ENCODE measurements around the gene ATXN2. TPM values are rescaled to one million over a fixed set of nuclear protein-coding genes. Genes with fewer than 3 reads are reported as not detected.

The ATXN2 gene
- total RNA-seq, 1 experiment from 2014 or later, result 72.9 TPM

Other genes with a start within 250 kb of the ATXN2 start
- gene PHETA1, start 230.2 kb downstream of the ATXN2 start, total RNA-seq (2021), result 11.4 and 13.1 TPM in 2 replicates
- 37.9 and 40.3 TPM in 2 replicates for gene SH2B3, start 193.4 kb downstream of the ATXN2 start, total RNA-seq (2021)
- gene BRAP, start 86.6 kb upstream of the ATXN2 start, total RNA-seq (2021), result 23.4 and 25.0 TPM in 2 replicates
- gene ACAD10, start 86.7 kb upstream of the ATXN2 start, total RNA-seq (2021), result 24.3 and 25.7 TPM in 2 replicates
- gene ALDH2, start 167.6 kb upstream of the ATXN2 start, total RNA-seq (2021), result 44.0 and 50.1 TPM in 2 replicates
- 80.7 and 85.7 TPM in 2 replicates for gene MAPKAPK5, start 242.9 kb upstream of the ATXN2 start, total RNA-seq (2021)

Measured in H9 (cell line).